ENCODE data around the gene MPZL2. TPM values are rescaled to one million over a fixed set of nuclear protein-coding genes. Genes with fewer than 3 reads are reported as not detected.

MPZL2 gene
- total and polyA plus RNA-seq, 2 of the 8 experiments (the other 6 are each of a cell fraction or from before 2014, with no cell fraction given) = 2.4 to 3.2 TPM

GRCh38 chr11:118252688-118253087 is 11.4 kb downstream of the MPZL2 start:
- H3K4me1 ChIP-seq (replicated peaks in 1 of 4; ENCODE audit: control insufficient read depth in 3 of 4, insufficient read depth in 4 of 4, low read length in 3 of 4) = no peaks in the 10 kb centered on the region
- H3K4ac ChIP-seq (replicated peaks; ENCODE audit: insufficient read length, low read depth, low read length) = no peak overlapping the region
- H3K9me3 ChIP-seq (ENCODE audit: insufficient read depth in 2 of 2, low read depth in 1 of 2, low read length in 1 of 2) = no peaks in the 10 kb centered on the region
- no peaks in the 10 kb centered on the region for H3K79me2 ChIP-seq (ENCODE audit: control insufficient read depth in 1 of 2, insufficient read depth in 2 of 2, low read length in 2 of 2)
- peak overlapping the region; percentile 70 to 73 for H3K4me2 ChIP-seq (ENCODE audit: insufficient read depth in 1 of 2, low read depth in 2 of 2, low read length in 2 of 2)
- CTCF ChIA-PET (ENCODE audit: partially characterized antibody) = interaction anchor here (1.2 to 1.7 kb wide), 4 partner anchors 10 to 104 kb away, joined by 3 to 6 read pairs (median 4); no protein-coding TSS in a partner anchor
- H3K27ac ChIP-seq (ENCODE audit: low read depth, low read length) = no peak overlapping the region; the same call in 1 of the 2 replicates
- no peak overlapping the region for H4K91ac ChIP-seq (replicated peaks; ENCODE audit: insufficient read length, low read length)
- no peak overlapping the region for H3K23ac ChIP-seq (ENCODE audit: insufficient read length)
- no peak overlapping the region for H2BK20ac ChIP-seq (ENCODE audit: low read length)
- POLR2A ChIA-PET (ENCODE audit: partially characterized antibody) = interaction anchor here (0.5 to 1.2 kb wide), 2 partner anchors 11 to 48 kb away, joined by 3 to 6 read pairs; partner anchors contain the start of gene MPZL2
- 85% methylated on average over 3 of the region's 3 CpGs; no CpG with 5 or more reads in 1 of the 2 experiments for WGBS, 2 experiments (ENCODE audit: extremely low coverage in 1 of 2, insufficient coverage in 1 of 2, insufficient read length in 1 of 2, insufficient replicate concordance in 2 of 2, low coverage in 1 of 2, low lambda C conversion rate in 2 of 2, missing lambda C conversion rate in 1 of 2)
- DNase-seq (ENCODE audit: low read depth in 1 of 2, low spot score in 2 of 2) = no peak
- no peak overlapping the region for H3K9ac ChIP-seq (replicated peaks in 1 of 4; ENCODE audit: extremely low read depth in 1 of 4, low read depth in 3 of 4, low read length in 3 of 4)
- no peak overlapping the region for H2BK12ac ChIP-seq (ENCODE audit: low read depth, low read length)
- H4K8ac ChIP-seq (ENCODE audit: extremely low read depth, insufficient read depth, low read length) = no peak overlapping the region
- no peak overlapping the region for H3K14ac ChIP-seq (ENCODE audit: insufficient read length)
- H3K4me3 ChIP-seq (ENCODE audit: extremely low read depth in 1 of 4, insufficient read depth in 2 of 4, low read depth in 3 of 4, low read length in 4 of 4) = peak overlapping the region; percentile 83 to 97 (median 90)
- no peak overlapping the region for H2BK120ac ChIP-seq (replicated peaks; ENCODE audit: low read depth, low read length)
- no peak for FAIRE-seq
- peak overlapping the region; percentile 98; the same call in 1 of the 2 replicates for H2AFZ ChIP-seq (ENCODE audit: low read length)
- no peak overlapping the region for H4K5ac ChIP-seq (ENCODE audit: insufficient read length, low read depth, low read length)
- no peak overlapping the region for H3K18ac ChIP-seq (ENCODE audit: extremely low read depth, low read length)
- peaks cover 2% of the 10 kb centered on the region; the same call in 1 of the 2 replicates for H3K23me2 ChIP-seq (ENCODE audit: low read depth, low read length)
- H2BK5ac ChIP-seq (ENCODE audit: low read depth, low read length) = no peak overlapping the region
- H3K56ac ChIP-seq (replicated peaks; ENCODE audit: insufficient read length, low read depth, low read length) = no peak overlapping the region
- H2AK5ac ChIP-seq (ENCODE audit: low read depth, low read length) = no peak overlapping the region
- peaks cover 0 to 2% (median under 1%) of the 10 kb centered on the region in 4 experiments; a peak in 2 of 7 replicates for H3K27me3 ChIP-seq (replicated peaks in 1 of 4; ENCODE audit: control insufficient read depth in 3 of 4, extremely low read depth in 1 of 4, insufficient read depth in 3 of 4, low read length in 3 of 4)
- no peak overlapping the region for H2BK15ac ChIP-seq (ENCODE audit: low read length)
- no peaks in the 10 kb centered on the region for H3K79me1 ChIP-seq (ENCODE audit: low read depth, low read length)
- no peaks in the 10 kb centered on the region for H4K20me1 ChIP-seq (replicated peaks in 1 of 2; ENCODE audit: control insufficient read depth in 1 of 2, insufficient read depth in 2 of 2, low read length in 2 of 2)
- no peaks in the 10 kb centered on the region for H3K36me3 ChIP-seq (ENCODE audit: control insufficient read depth in 2 of 4, insufficient read depth in 4 of 4, low read length in 3 of 4)
- TF ChIP-seq HDAC2 (IDR thresholded peaks at IDR 0.05; ENCODE audit: borderline replicate concordance in 1 of 2, low read depth in 2 of 2, low read length in 2 of 2) = no peak
- no peak for TF ChIP-seq EZH2 (IDR thresholded peaks at IDR 0.05; ENCODE audit: low read depth, low read length, severe bottlenecking)
- no peak for TF ChIP-seq POLR2AphosphoS5 (IDR thresholded peaks at IDR 0.05; ENCODE audit: low read depth, low read length)
- TF ChIP-seq ZNF274 (IDR thresholded peaks at IDR 0.05; ENCODE audit: borderline replicate concordance, extremely low read depth, low read length) = no peak
- no peak for TF ChIP-seq NRF1 (IDR thresholded peaks at IDR 0.05; ENCODE audit: low read depth, low read length)

Measured in H1 (cell line).